HepG2 (cell line): ENCODE data around the gene ADAR.

Experiments used
- ATF3 ChIP-seq: sonication (generic); formaldehyde crosslinking; IDR thresholded peaks from 2 replicates; pipeline ENCODE4 v1.4.0; 2020; ENCODE audit warnings: missing genetic modification reagents
- EZH2 ChIP-seq: conservative IDR thresholded peaks from 2 replicates; pipeline ENCODE4 v1.6.1; 2012; ENCODE audit warnings: mild to moderate bottlenecking, low read depth, low read length, moderate library complexity
- KLF13 ChIP-seq: sonication (generic); formaldehyde crosslinking; IDR thresholded peaks from 2 replicates; pipeline ENCODE4 v1.4.0; 2020; ENCODE audit warnings: mild to moderate bottlenecking, missing genetic modification reagents
- MBNL3 ChIP-seq: fragments of 250-450 bp; sonication (Bioruptor Pico); conservative IDR thresholded peaks from 2 replicates; pipeline ENCODE4 v1.8.0; 2022; ENCODE audit warnings: mild to moderate bottlenecking, inconsistent platforms
- NAIF1 ChIP-seq: sonication (generic); formaldehyde crosslinking; IDR thresholded peaks from 2 replicates; pipeline ENCODE4 v1.5.0; 2020; ENCODE audit warnings: mild to moderate bottlenecking, missing genetic modification reagents, borderline replicate concordance
- PATZ1 ChIP-seq: sonication (generic); formaldehyde crosslinking; IDR thresholded peaks from 2 replicates; pipeline ENCODE4 v1.4.0; 2020; ENCODE audit warnings: missing genetic modification reagents
- SMC3 ChIP-seq: IDR thresholded peaks from 2 replicates; pipeline ENCODE4 v1.6.1; 2011; ENCODE audit warnings: low read length, improper control_type of control experiment
- TCF7 ChIP-seq: sonication (generic); IDR thresholded peaks from 2 replicates; pipeline ENCODE4 v1.6.1; 2016; ENCODE audit warnings: antibody characterized with exemption, low read depth
- ZBTB21 ChIP-seq: sonication (generic); formaldehyde crosslinking; IDR thresholded peaks from 2 replicates; pipeline ENCODE4 v1.4.0; 2020; ENCODE audit warnings: missing genetic modification reagents
- TF ChIP-seq, protein P1 (sequence below): sonication (generic); formaldehyde crosslinking; IDR thresholded peaks from 2 replicates; pipeline ENCODE4 v1.5.0; 2020; ENCODE audit warnings: mild to moderate bottlenecking, missing genetic modification reagents, moderate library complexity

DNA sequence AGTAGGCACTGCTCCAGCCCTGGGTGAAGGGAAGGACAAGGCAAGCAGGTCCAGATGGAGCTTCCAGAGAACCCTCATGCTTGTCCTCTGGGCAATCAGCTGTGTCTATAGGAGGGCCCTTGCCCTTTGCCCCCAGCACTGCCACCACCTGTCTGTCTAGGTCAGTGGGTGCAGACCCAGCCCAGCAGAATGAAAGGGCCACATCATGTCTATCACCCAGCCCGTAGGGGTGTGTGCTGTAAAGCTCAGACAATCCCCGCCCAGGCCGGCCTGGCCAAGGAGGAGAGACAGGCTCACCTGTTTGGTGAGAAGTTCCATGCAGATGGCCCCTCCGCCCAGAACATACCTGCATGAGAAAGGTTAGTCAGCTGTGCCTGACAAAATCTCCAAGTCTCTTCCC is 56.5 kb downstream of the ADAR start:
- no peak for TF ChIP-seq MBNL3 (CRISPR knock-in tag)
- TF ChIP-seq TCF7, result no peak
- TF ChIP-seq SMC3, result no peak
- no peak for TF ChIP-seq ZBTB21 (CRISPR knock-in tag)
- no peak for TF ChIP-seq PATZ1 (CRISPR knock-in tag)
- TF ChIP-seq ATF3 (CRISPR knock-in tag), result no peak
- TF ChIP-seq KLF13 (CRISPR knock-in tag), result no peak
- TF ChIP-seq, protein P1, sequence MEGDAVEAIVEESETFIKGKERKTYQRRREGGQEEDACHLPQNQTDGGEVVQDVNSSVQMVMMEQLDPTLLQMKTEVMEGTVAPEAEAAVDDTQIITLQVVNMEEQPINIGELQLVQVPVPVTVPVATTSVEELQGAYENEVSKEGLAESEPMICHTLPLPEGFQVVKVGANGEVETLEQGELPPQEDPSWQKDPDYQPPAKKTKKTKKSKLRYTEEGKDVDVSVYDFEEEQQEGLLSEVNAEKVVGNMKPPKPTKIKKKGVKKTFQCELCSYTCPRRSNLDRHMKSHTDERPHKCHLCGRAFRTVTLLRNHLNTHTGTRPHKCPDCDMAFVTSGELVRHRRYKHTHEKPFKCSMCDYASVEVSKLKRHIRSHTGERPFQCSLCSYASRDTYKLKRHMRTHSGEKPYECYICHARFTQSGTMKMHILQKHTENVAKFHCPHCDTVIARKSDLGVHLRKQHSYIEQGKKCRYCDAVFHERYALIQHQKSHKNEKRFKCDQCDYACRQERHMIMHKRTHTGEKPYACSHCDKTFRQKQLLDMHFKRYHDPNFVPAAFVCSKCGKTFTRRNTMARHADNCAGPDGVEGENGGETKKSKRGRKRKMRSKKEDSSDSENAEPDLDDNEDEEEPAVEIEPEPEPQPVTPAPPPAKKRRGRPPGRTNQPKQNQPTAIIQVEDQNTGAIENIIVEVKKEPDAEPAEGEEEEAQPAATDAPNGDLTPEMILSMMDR (CRISPR knock-in tag), result no peak
- no peak for TF ChIP-seq NAIF1 (CRISPR knock-in tag)
- no peak for TF ChIP-seq EZH2
